Measurements from ENCODE around the gene DENND1B.

The DENND1B gene

GRCh38 chr1:197462539-197462938, 312.7 kb downstream of the DENND1B start:
- no peak for FAIRE-seq
